HCT116 (cell line): ENCODE data around the gene NHERF2. TPM values are rescaled to one million over a fixed set of nuclear protein-coding genes. Genes with fewer than 3 reads are reported as not detected.

Source experiments
- ATAC-seq: fragments of 200-7000 bp; cut with Tn5 transposase; 2 replicates; pipeline ENCODE4 v1.9.1; 2020; ENCODE audit warnings: mild to moderate bottlenecking, moderate library complexity
- BruUV-seq: library from RNA; stranded (reverse); fragments of 400-500 nt; replicated peaks from 2 replicates; lab custom pipeline; 2021; lab: Mats Ljungman, UMichigan
- CTCF ChIA-PET: fragments of 300-600 bp; sonication (Branson Sonifier 250); formaldehyde crosslinking; loops from one replicate; lab custom pipeline; 2021; ENCODE audit warnings: antibody characterized with exemption; lab: Charles Lee
- POLR2A ChIA-PET: fragments of 300-600, 350-600 bp; sonication (Branson Sonifier 250); formaldehyde crosslinking; loops from one replicate; lab custom pipeline; 2021; ENCODE audit warnings: antibody characterized with exemption; lab: Charles Lee
- RAD21 ChIA-PET, 2 experiments: fragments of 300-600 bp; sonication (Branson Sonifier 250); formaldehyde crosslinking; loops; one replicate each; lab custom pipeline; 2023; ENCODE audit warnings: low total read pairs in 2 of 2; ENCODE audit not compliant: uncharacterized antibody in 2 of 2, unreplicated experiment in 2 of 2, low non-redundant PET in 1 of 2; lab: Charles Lee
- DNase-seq: peaks from one replicate; pipeline ENCODE4 v3.0.0-alpha.2; 2010; ENCODE audit warnings: low read depth, low spot score
- H2AFZ ChIP-seq: fragments of 200-600 bp; shearing (Covaris generic), sonication (generic); 2 replicates; pipeline ENCODE4 v1.6.1; 2017; ENCODE audit warnings: low read depth, mixed run types, mixed read lengths, antibody characterized with exemption, low read length; ENCODE audit not compliant: poor library complexity, severe bottlenecking
- H3K27ac ChIP-seq: 2 replicates; pipeline ENCODE4 v1.5.1; 2012; ENCODE audit warnings: low read depth, low read length
- H3K27me3 ChIP-seq: fragments of 200-600 bp; sonication (generic); 2 replicates; pipeline ENCODE4 v1.6.1; 2016; ENCODE audit warnings: mixed run types, low read length, mixed read lengths; ENCODE audit not compliant: insufficient read depth
- H3K36me3 ChIP-seq, 2 experiments: fragments of 200-500 bp in 1 of 2; fragments of 200-600 bp in 1 of 2; sonication (Bioruptor generic) in 1 of 2; sonication (generic) in 1 of 2; 2 replicates each; pipeline versions ENCODE4 v1.5.1 to v1.6.1; 2014 to 2016; ENCODE audit warnings: low read length in 2 of 2, inconsistent platforms in 1 of 2, mixed read lengths in 1 of 2, mixed run types in 1 of 2; ENCODE audit not compliant: insufficient read depth in 2 of 2, control insufficient read depth in 1 of 2
- H3K4me1 ChIP-seq, 2 experiments: fragments of 200-600 bp in 1 of 2; sonication (generic) in 1 of 2; 2 replicates each; pipeline versions ENCODE4 v1.5.1 to v1.6.1; 2012 to 2017; ENCODE audit warnings: low read length in 2 of 2, inconsistent platforms in 1 of 2, mild to moderate bottlenecking in 1 of 2, mixed read lengths in 1 of 2, mixed run types in 1 of 2, moderate library complexity in 1 of 2; ENCODE audit not compliant: insufficient read depth in 2 of 2, control insufficient read depth in 1 of 2
- H3K4me2 ChIP-seq: fragments of 200-600 bp; sonication (generic); 2 replicates; pipeline ENCODE4 v1.6.1; 2017; ENCODE audit warnings: mixed run types, low read length, mixed read lengths
- H3K4me3 ChIP-seq, 2 experiments: fragments of 200-600 bp in 1 of 2; sonication (generic) in 1 of 2; replicated peaks in 1 of 2; 2 replicates each; pipeline ENCODE4 v1.5.1; 2011 to 2016; ENCODE audit warnings: low read length in 2 of 2, control low read depth in 1 of 2, low read depth in 1 of 2, mild to moderate bottlenecking in 1 of 2, mixed read lengths in 1 of 2, mixed run types in 1 of 2
- H3K79me2 ChIP-seq: fragments of 200-600 bp; sonication (generic); 2 replicates; pipeline ENCODE4 v1.6.1; 2017; ENCODE audit warnings: mild to moderate bottlenecking, mixed run types, low read length, moderate library complexity, mixed read lengths; ENCODE audit not compliant: insufficient read depth
- H3K9ac ChIP-seq: fragments of 200-600 bp; sonication (generic); 2 replicates; pipeline ENCODE4 v1.6.1; 2016; ENCODE audit warnings: low read length, mixed read lengths
- H3K9me2 ChIP-seq: fragments of 200-600 bp; sonication (generic), shearing (Covaris generic); 2 replicates; pipeline ENCODE4 v1.6.1; 2017; ENCODE audit warnings: mixed run types, mild to moderate bottlenecking, moderate library complexity; ENCODE audit not compliant: insufficient read depth
- H3K9me3 ChIP-seq, 2 experiments: fragments of 200-500 bp in 1 of 2; fragments of 200-600 bp in 1 of 2; sonication (Bioruptor generic) in 1 of 2; sonication (generic) in 1 of 2; 2 replicates each; pipeline ENCODE4 v1.6.1; 2014 to 2017; ENCODE audit warnings: low read length in 2 of 2, mixed read lengths in 2 of 2, inconsistent platforms in 1 of 2, low read depth in 1 of 2, mild to moderate bottlenecking in 1 of 2, mixed run types in 1 of 2, moderate library complexity in 1 of 2; ENCODE audit not compliant: control insufficient read depth in 1 of 2, insufficient read depth in 1 of 2
- H4K20me1 ChIP-seq: fragments of 200-600 bp; sonication (generic), shearing (Covaris generic); 2 replicates; pipeline ENCODE4 v1.6.1; 2017; ENCODE audit warnings: mixed run types, mild to moderate bottlenecking, moderate library complexity; ENCODE audit not compliant: insufficient read depth
- CEBPB ChIP-seq: IDR thresholded peaks from 2 replicates; pipeline ENCODE4 v1.6.1; 2012; ENCODE audit warnings: low read depth
- EGR1 ChIP-seq: IDR thresholded peaks from 2 replicates; pipeline ENCODE4 v1.6.1; 2012; ENCODE audit warnings: low read depth
- ELF1 ChIP-seq: IDR thresholded peaks from 2 replicates; pipeline ENCODE4 v1.6.1; 2012; ENCODE audit warnings: low read depth, borderline replicate concordance
- EZH2phosphoT487 ChIP-seq: fragments of 200-600 bp; IDR thresholded peaks from 2 replicates; pipeline ENCODE4 v1.6.1; 2018; ENCODE audit warnings: antibody characterized with exemption, borderline replicate concordance
- FOSL1 ChIP-seq: IDR thresholded peaks from 2 replicates; pipeline ENCODE4 v1.6.1; 2012; ENCODE audit warnings: low read depth
- POLR2A ChIP-seq: IDR thresholded peaks from 2 replicates; pipeline ENCODE4 v1.7.0; 2011; ENCODE audit warnings: borderline replicate concordance; ENCODE audit not compliant: insufficient read depth, insufficient read length; ENCODE audit errors: extremely low read depth
- SP1 ChIP-seq: IDR thresholded peaks from 2 replicates; pipeline ENCODE4 v1.6.1; 2012; ENCODE audit warnings: low read depth
- SRF ChIP-seq: IDR thresholded peaks from 2 replicates; pipeline ENCODE4 v1.6.1; 2012; ENCODE audit warnings: low read depth
- YY1 ChIP-seq: IDR thresholded peaks from 2 replicates; pipeline ENCODE4 v1.6.1; 2011; ENCODE audit warnings: low read length, low read depth, moderate library complexity, mild to moderate bottlenecking; ENCODE audit not compliant: insufficient replicate concordance; ENCODE audit errors: extremely low read depth
- ZFX ChIP-seq: fragments of 450-650 bp; IDR thresholded peaks from 2 replicates; pipeline ENCODE4 v1.6.1; 2017
- ZNF274 ChIP-seq: fragments of 200-500 bp; sonication (Bioruptor generic); IDR thresholded peaks from 2 replicates; pipeline ENCODE4 v1.6.1; 2014; ENCODE audit warnings: mild to moderate bottlenecking, low read depth, low read length, inconsistent platforms
- intact Hi-C: fragments of 100-400 bp; cut with micrococcal nuclease; formaldehyde crosslinking; loops from 2 replicates; pipeline ENCODE4 v1.10.0; 2022
- total RNA-seq: library from RNA; stranded (reverse); gene quantifications from one replicate; pipeline ENCODE4 v1.2.1, GENCODE V29; 2021; ENCODE audit not compliant: unreplicated experiment
- TF ChIP-seq, protein P1 (sequence below): IDR thresholded peaks from 2 replicates; pipeline ENCODE4 v1.6.1; 2011; ENCODE audit warnings: mild to moderate bottlenecking, low read length, moderate library complexity; ENCODE audit not compliant: insufficient replicate concordance; ENCODE audit errors: extremely low read depth
- TF ChIP-seq, protein P2 (sequence below): IDR thresholded peaks from 2 replicates; pipeline ENCODE4 v1.6.1; 2012
- TF ChIP-seq, protein P3 (sequence below): IDR thresholded peaks from 2 replicates; pipeline ENCODE4 v1.6.1; 2012

NHERF2 gene
- total RNA-seq, 1 experiment from 2014 or later, result 58.4 TPM

DNA sequence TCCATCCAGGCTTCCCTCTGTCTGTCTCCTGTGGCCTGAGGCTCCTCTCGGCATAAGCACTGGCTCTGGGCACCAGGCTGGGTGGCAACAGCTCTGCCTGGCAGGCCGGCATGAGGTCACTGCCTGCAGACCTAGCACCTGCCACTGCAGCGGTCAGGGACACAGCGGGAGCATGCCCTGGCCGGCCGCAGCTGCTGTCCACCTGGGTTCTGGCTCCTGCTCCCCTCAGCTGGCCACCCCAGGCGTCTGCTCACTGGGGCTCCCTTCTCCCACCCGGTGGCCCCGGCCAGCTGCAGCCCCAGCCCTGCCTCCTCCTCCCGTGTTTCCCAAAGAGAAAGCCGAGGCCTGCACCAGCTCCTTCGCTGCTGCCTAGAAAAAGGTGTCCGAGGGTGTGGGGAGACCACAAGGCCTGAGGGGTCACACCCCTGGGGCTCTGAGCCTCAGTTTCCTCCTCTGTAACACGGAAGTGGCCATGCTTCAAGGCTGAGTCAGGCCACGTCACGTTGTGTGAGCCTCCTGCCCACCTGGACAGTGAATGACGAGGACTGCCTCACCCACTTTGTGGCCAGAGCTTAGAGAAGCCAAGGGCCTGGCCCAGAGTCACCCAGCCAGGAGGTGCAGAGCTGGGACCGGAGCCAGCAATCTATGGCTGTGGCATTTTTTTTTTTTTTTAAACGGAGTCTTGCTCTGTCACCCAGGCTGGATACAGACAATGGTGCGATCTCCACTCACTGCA lies 14.3 kb downstream of the NHERF2 start:
- Histone ChIP-seq H3K4me3 (no peak overlapping the region), H2AFZ (no peak overlapping the region), H3K36me3 (no peaks in the 10 kb centered on the region), H3K4me1 (peaks cover 5 to 42% of the 10 kb centered on the region in 2 experiments; a peak in 3 of 4 replicates), H3K27ac (peak overlapping the region; percentile 45; the same call in 1 of the 2 replicates), H3K27me3 (no peaks in the 10 kb centered on the region), H3K9me3 (no peaks in the 10 kb centered on the region), H3K79me2 (no peaks in the 10 kb centered on the region), H3K9ac (no peak overlapping the region), H3K9me2 (no peaks in the 10 kb centered on the region), H4K20me1 (no peaks in the 10 kb centered on the region), H3K4me2 (peak overlapping the region; percentile 17; the same call in 1 of the 2 replicates)
- BruUV-seq, result no TSS peak
- no peak for TF ChIP-seq EGR1
- TF ChIP-seq, protein P1, sequence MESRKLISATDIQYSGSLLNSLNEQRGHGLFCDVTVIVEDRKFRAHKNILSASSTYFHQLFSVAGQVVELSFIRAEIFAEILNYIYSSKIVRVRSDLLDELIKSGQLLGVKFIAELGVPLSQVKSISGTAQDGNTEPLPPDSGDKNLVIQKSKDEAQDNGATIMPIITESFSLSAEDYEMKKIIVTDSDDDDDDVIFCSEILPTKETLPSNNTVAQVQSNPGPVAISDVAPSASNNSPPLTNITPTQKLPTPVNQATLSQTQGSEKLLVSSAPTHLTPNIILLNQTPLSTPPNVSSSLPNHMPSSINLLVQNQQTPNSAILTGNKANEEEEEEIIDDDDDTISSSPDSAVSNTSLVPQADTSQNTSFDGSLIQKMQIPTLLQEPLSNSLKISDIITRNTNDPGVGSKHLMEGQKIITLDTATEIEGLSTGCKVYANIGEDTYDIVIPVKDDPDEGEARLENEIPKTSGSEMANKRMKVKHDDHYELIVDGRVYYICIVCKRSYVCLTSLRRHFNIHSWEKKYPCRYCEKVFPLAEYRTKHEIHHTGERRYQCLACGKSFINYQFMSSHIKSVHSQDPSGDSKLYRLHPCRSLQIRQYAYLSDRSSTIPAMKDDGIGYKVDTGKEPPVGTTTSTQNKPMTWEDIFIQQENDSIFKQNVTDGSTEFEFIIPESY, result no peak
- TF ChIP-seq SRF, result no peak
- no peak for TF ChIP-seq ELF1
- TF ChIP-seq SP1, result no peak
- TF ChIP-seq, protein P2, sequence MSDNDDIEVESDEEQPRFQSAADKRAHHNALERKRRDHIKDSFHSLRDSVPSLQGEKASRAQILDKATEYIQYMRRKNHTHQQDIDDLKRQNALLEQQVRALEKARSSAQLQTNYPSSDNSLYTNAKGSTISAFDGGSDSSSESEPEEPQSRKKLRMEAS, result no peak
- TF ChIP-seq YY1, result no peak
- no peak for TF ChIP-seq POLR2A
- no peak for TF ChIP-seq ZNF274
- TF ChIP-seq CEBPB, result no peak
- no peak for TF ChIP-seq ZFX
- TF ChIP-seq, protein P3, sequence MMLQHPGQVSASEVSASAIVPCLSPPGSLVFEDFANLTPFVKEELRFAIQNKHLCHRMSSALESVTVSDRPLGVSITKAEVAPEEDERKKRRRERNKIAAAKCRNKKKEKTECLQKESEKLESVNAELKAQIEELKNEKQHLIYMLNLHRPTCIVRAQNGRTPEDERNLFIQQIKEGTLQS, result no peak
- TF ChIP-seq FOSL1, result no peak
- TF ChIP-seq EZH2phosphoT487, result no peak
- DNase-seq, result no peak
- peak; percentile 48 for ATAC-seq
- RAD21 ChIA-PET, result no interaction called here
- intact Hi-C loops, result no loop called here
- POLR2A ChIA-PET, result no interaction called here
- CTCF ChIA-PET, result no interaction called here
